ENCODE measurements around the gene ZNF23. TPM values are rescaled to one million over a fixed set of nuclear protein-coding genes. Genes with fewer than 3 reads are reported as not detected.

Gene ZNF23
- total RNA-seq, 1 experiment from 2014 or later = 9.6 TPM

DNA sequence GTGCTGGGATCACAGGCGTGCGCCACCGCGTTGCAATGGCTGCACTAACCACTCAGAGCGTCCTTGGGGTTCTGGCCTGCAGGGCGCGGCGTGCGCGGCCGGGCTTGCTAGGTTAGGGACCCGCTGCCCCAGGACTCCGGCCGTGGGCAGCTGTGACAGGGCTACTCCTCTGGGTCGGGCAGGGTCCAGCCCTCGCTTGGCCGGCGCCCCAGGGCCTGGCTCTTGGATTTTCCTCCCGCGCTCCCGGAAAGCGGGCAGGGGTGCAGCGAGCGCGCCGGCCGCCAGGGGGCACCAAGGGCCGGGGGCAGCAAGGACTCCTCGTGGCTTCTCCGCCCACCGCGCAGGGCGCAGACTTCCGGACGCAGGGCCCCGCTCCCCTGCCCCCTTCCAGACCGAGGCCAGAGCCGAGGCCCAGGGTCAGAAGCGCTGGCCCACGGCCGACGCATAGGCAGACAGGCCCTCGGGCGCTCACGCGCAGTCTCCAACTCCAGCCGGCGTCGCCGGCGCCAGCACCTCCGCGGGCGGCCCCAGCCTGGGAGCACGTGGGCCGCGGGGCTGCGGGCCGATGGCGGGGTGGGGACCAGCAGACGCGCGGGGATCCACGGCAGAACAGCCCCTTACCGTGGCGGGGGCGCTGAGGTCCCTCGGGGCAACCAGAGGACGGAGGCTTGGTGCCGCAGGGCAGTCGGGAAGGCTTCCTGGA, 20.5 kb downstream of the ZNF23 start:
- H2BK15ac ChIP-seq (ENCODE audit: low read depth, low read length) = no peak overlapping the region

More for the DNA sequence above, 20.5 kb downstream of the ZNF23 start:
- Histone ChIP-seq H3K27ac (ENCODE audit: insufficient read length, low read depth, low read length) (no peak overlapping the region), H2BK5ac (ENCODE audit: insufficient read length, low read length) (no peak overlapping the region), H4K20me1 (ENCODE audit: control insufficient read depth, insufficient read depth, insufficient read length) (no peaks in the 10 kb centered on the region), H3K18ac (ENCODE audit: insufficient read length, low read depth, low read length) (no peak overlapping the region), H4K91ac (ENCODE audit: insufficient read length, low read depth, low read length) (no peak overlapping the region), H3K9me3 (ENCODE audit: control insufficient read depth, low read depth, low read length) (peaks cover 2% of the 10 kb centered on the region), H3K23me2 (ENCODE audit: insufficient read length, low read depth, low read length, poor library complexity, severe bottlenecking) (no peaks in the 10 kb centered on the region), H2AFZ (ENCODE audit: low read length) (no peak overlapping the region), H3K79me1 (ENCODE audit: insufficient read depth, low read depth, low read length, poor library complexity, severe bottlenecking) (no peaks in the 10 kb centered on the region), H2BK12ac (ENCODE audit: insufficient read length, low read depth, low read length) (no peak overlapping the region), H2BK20ac (ENCODE audit: low read depth, low read length, poor library complexity, severe bottlenecking) (no peak overlapping the region), H3K79me2 (ENCODE audit: insufficient read depth, low read length) (no peaks in the 10 kb centered on the region), H3K27me3 (ENCODE audit: insufficient read depth, low read length) (no peaks in the 10 kb centered on the region), H3K9ac (ENCODE audit: extremely low read depth, insufficient read length, low read length) (no peak overlapping the region), H3T11ph (ENCODE audit: low read length) (no peak overlapping the region), H3K4ac (ENCODE audit: low read depth, low read length) (no peak overlapping the region), H2AK5ac (ENCODE audit: insufficient read length, low read length) (no peak overlapping the region), H4K8ac (replicated peaks; ENCODE audit: insufficient read length, low read depth, low read length) (no peak overlapping the region), H3K4me1 (ENCODE audit: insufficient read depth, low read length) (no peaks in the 10 kb centered on the region), H3K23ac (ENCODE audit: insufficient read length, low read depth, low read length) (no peak overlapping the region), H3K4me2 (ENCODE audit: insufficient read depth, insufficient read length, low read length) (no peak overlapping the region), H3K14ac (ENCODE audit: insufficient read depth, low read length) (no peak overlapping the region), H4K5ac (ENCODE audit: insufficient read length, low read depth, low read length) (no peak overlapping the region), H2BK120ac (ENCODE audit: low read depth, low read length, poor library complexity, severe bottlenecking) (no peak overlapping the region), H3K56ac (ENCODE audit: insufficient read length, low read depth, low read length) (no peak overlapping the region)
- DNase-seq = peak; percentile 77
- Mint-ChIP-seq H3K4me3 (no peak overlapping the region), H3K27ac (no peak overlapping the region), H3K4me1 (peaks cover 0 to 3% of the 10 kb centered on the region in 2 experiments; a peak in 1 of 4 replicates), H3K36me3 (ENCODE audit: insufficient read depth in 1 of 3, low read depth in 3 of 3) (peaks cover 4 to 8% (median 8%) of the 10 kb centered on the region in 3 experiments; a peak in 5 of 7 replicates), H3K27me3 (ENCODE audit: low read depth) (peaks cover 20% of the 10 kb centered on the region), H3K9me3 (peaks cover 20 to 22% of the 10 kb centered on the region in 2 experiments)
- WGBS (ENCODE audit: extremely low coverage, insufficient read length, low lambda C conversion rate) = no CpG with 5 or more reads among the region's 71 CpGs
- TF ChIP-seq, protein P1, sequence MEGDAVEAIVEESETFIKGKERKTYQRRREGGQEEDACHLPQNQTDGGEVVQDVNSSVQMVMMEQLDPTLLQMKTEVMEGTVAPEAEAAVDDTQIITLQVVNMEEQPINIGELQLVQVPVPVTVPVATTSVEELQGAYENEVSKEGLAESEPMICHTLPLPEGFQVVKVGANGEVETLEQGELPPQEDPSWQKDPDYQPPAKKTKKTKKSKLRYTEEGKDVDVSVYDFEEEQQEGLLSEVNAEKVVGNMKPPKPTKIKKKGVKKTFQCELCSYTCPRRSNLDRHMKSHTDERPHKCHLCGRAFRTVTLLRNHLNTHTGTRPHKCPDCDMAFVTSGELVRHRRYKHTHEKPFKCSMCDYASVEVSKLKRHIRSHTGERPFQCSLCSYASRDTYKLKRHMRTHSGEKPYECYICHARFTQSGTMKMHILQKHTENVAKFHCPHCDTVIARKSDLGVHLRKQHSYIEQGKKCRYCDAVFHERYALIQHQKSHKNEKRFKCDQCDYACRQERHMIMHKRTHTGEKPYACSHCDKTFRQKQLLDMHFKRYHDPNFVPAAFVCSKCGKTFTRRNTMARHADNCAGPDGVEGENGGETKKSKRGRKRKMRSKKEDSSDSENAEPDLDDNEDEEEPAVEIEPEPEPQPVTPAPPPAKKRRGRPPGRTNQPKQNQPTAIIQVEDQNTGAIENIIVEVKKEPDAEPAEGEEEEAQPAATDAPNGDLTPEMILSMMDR (conservative IDR thresholded peaks at IDR 0.05) = peak; percentile 68
